NCI-H82 (cell line): ENCODE data around the gene LRRC32.

Source experiments
- DNase-seq: peaks from one replicate; lab custom pipeline; 2025; lab: John Stamatoyannopoulos, UW

The LRRC32 gene

DNA sequence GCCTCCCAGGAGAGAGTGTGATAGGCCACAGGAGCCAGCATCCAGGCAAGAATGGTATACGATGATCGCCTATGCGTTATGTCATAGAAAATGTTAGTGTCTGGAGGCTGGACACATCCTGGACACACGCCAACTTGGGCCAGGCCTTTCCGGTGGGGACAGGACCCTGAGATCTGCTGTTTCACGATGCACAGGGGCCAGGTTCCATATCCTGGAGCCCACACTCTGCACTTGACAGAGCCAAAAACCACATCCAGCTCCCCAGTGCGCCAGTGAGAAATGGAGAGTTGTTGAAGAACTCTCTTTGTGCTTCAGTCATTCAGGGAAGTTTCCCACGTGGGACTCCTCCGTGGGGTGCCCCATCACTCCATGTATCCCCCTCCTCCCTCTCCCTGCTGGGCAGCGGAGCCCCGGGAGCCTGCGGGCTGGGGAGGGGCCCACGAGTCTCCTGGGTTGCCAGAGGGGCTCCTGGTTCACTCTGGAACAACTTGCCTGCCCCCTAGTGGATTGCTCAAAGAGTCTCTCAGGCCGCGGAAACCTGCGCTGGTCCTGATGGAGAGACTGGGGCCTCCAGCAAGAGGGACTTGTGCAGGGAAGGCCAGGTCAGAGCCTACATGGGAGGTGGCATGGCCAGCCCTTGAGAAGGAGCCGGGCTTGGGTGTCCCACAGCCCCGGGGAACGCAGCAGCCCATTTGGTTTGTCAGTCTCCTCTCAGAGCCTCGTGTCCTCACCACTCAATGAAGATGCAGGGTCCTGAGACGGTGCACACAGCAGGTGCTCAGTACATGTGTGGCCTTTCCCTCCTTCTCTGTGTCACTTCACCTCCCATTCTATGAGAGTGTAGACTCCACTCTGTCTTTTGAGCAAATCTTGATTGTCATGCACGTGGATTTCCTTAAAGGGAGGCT lies 10.2 kb upstream of the LRRC32 start:
- DNase-seq, result peak; percentile 86

DNA sequence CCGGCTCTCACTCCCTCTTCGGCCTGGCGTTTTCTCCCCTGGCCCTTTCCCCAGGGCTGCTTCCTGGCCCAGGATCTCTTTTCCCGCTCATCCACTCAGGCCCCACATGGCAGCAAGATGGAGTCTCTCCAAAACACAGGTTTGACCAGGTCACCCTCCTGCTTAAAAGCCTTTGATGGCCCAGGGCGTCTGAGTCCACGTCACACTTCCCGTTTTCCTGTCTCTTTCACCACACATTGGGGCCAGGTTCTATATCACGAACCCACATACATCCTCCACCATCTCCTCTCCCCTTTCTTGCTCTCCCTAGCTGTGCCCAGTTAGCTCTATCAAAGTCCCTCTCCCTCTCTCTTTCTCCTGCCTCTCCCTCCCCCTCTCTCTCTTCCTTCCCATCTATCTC lies 7.8 kb upstream of the LRRC32 start:
- no peak for DNase-seq

DNA sequence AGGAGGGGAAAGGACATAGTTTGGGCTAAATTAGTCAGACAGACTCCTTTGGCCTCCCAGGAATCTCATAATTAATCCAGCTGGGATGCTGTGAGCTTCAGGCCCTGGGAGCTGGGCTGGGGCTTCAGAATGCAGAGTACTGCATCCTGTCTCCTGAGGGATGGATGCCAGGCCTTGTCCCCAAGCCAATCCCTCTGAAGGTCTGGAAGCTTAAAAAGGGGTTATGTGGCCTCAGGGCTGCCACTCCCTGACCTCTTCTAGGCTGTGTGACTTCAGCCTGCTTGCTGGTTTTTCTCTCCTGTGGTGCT lies 6.9 kb upstream of the LRRC32 start:
- DNase-seq, result no peak

DNA sequence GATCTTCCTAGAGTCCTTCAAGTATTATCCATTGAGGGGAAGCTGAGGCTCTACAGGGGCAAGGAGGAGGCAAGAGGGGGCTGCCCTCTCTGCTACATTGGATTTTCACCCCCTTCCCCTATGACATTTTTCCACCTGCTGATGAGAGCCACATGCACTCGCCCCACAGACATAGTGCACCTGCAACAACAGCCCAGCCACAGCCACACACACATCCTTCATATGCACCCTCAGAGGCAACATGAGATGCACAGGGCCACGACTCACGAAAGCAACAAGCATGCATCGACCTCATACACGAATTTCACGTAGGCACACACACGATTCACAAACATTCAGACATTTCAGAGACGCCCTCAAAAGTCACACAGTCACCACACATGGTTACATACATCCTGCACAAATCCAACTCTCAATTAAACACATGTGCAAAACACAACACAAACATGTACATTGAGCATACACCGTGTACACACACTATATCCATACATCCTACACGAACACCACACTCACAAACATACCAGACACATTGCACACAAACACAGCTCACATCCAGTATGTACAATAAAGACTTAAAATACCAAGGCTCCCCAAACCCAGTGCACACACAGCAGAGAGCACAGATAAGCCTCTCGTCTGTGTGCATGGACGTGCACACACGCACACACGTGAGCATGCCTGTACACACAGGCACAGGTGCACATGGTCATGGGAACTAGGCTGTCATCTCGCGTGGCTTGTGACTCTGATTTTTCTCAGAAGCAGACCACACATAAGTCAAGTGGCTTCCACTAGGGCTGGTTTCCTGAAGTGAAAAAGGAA lies 6.3 kb upstream of the LRRC32 start:
- DNase-seq, result no peak

DNA sequence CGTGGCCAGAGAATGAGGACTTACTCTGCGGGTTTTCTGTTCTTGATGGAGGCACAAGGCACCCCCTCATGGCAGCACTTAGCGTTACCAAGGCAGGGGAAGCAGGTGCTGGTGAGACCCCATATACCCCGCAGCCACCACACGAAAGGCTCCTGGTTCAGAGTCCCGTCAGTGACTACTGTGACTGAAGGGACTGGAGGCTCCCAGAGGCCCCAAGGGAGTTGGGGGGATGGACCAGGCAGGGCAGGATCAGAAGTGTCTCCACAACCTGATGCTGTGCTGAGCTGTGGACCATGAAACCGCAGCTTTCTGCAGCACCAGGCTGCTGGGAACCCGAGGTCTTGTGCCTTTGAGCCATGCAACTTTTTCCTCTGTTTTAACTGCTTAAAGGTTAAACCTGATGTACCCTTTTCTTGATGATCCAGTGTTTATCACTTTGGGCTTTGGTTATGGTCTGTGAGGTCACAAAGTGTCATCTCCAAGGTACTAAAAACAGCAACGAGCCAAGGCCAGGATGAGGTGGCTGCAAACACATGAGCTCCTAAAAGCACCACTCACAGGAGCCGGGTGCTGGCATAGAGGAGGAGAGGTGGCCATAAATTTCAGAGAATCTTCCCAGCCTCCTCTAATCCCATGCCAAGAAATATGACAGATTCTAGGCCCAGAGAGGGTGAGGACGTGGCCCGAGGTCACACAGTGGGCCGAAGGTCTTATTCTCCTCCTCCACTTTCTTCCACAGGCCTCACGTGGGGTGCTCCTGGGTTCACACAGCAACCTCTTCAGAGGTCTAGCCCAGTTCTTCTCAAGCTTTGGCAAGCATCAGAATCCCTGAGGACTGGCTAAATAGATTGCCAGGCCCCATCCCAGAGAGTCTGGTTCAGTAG lies 4.2 kb upstream of the LRRC32 start:
- no peak for DNase-seq

DNA sequence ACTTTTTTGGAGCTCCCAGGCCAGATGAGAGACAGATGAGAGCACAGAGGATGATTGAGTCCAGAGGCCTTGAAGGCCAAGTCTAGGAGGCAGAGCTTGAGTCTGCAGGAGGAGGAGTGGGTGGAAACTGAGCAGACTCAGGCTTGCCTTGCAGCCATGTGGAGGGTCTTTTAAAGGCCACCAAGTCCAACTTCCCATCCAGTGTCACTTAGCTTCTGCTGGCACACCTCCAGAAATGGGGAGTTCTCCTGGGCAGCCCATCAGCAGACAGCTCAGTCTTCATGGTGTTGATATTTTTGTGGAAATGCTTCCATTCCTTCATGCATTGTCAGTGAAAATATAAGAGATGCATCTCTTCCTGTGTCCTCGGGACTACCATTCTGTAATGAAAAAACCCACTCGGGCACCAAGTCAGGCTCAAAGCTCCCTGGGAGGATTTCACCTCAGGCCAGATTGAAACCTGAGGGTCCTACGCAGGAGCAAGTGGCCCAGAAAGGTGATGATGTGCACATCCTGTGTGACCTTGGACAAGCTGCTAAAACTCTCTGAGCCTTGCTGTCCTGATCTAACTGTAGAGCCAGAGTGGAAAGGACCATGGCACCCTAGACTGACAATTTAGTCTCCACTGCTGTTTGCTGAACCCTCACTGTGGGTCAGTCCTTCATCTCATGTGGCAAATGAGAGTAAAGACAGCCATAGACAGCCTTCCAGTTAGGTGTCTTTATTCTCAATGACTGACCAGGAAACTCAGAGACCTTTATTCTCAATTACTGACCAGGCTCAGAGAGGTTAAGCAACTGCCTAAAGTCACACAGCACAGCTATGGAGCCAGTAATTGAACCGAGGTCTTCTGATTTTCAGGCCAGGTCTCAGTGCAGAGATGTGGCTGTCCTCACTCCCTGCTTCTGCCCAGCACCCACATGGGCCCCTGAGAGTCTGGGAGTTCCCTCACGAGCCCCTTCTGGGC lies 2.9 kb upstream of the LRRC32 start:
- DNase-seq, result no peak

DNA sequence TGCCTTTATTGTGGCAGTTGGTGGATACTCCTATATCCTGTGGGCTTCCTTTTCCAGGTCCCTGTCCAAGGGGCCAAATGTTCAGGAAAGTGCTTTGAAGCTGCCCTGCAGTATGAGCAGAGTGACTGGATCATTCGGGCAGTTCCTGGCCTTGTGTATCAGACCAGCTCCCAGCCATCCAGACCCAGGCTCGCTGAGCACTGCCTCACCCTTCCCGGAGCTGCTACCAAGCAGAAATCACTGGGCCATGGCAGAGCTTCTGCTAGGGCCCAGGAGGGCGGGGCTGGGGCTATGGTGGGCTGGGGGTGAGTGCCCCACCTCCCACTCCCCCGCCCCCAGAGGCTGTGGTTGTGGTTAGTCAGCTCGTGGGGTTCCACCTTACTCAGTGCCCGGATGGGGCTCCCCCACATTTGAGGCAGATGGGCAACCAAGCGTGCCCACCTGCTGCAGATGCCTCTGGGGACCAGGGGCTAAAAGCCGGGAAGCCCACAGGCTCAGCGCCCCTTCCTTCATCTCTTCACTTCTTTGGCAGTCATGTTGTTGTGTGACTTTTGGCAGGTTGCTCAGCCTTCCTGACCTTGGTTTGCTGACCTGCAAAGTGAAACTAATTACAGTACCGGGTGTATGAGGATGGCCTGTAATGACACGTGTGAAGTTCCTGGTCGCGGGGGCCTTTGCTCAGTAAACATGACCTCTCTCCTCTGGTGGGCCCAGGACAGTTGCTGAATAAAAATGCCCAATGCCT lies 2.1 kb upstream of the LRRC32 start:
- DNase-seq, result no peak

DNA sequence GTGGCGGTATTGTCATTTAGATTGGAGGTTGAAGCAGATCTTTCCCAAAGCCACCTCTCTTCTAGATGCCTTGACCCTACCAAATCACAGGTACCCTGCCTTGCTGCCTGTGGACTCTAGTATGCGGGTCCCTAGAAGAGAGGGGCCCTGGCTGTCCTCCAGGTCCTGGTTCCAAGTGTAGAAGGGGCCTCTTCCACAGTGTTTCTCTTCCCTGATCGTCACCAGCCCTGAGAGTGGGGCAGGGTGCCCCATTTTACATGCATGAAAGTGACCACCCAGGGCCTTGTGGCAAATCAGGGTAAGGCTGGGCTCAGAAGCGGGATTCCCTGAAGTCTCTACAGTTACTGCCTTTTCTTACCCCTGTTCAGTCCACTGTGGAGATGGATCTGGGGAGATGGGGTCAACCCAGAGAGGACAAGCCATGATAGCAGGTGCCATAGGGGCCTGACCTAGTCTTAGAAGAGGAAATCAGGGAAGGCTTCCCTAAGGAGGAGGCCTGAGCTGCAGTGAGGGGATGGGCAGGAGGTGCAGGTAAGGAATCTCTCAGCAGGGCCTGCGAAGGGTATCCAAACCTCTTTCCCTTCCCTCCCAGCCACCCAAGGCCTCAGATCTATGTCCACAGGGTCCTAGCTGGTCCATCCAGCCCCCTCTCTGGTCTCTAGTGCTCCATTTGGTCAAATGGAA lies 1.2 kb upstream of the LRRC32 start:
- no peak for DNase-seq

DNA sequence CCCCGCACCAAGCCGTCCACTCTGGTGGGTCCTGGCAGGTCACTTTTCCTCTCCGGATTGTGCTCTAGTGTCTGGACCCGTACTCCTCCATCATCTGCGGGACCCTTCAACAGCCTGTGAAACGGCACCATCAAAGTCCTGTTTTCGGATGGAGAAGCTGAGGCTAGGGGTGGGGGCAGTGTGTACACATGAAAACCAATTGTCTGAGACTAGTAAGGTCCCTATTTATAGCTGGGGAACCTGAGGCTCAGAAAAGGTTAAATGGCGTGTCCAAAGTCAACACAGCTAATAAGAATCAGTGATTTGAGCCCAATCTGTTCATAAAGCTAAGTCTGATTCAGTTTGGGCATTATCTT lies 668 bp upstream of the LRRC32 start:
- DNase-seq, result no peak

DNA sequence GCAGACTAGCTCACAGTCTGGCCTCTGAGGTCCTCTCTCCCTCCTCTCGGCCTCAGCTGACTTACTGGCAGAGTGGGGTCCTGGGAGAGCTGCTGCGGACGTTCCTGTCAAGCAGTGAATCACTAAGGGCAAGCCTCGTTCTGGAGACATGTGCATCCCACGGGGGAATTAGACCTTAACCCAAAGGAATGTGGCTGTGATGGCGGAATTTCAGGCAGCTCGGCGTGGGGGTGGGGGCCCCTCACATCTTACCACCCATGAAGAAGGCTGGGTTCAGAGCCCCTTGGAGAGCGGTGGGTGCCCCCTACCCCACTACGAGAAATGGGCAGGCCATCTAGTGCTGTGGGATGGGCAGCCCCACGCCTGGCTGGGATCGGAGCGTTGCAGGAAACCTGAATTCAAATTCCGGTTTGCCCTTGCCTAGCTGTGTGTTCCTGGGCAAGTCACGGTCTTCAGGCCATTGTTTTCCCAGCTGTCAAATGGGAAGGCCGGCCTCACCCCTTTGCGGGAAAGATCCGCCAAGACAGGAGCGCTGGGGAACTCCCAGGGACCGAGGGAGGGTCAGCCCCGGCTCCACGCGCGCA lies 554 bp downstream of the LRRC32 start:
- DNase-seq, result no peak

DNA sequence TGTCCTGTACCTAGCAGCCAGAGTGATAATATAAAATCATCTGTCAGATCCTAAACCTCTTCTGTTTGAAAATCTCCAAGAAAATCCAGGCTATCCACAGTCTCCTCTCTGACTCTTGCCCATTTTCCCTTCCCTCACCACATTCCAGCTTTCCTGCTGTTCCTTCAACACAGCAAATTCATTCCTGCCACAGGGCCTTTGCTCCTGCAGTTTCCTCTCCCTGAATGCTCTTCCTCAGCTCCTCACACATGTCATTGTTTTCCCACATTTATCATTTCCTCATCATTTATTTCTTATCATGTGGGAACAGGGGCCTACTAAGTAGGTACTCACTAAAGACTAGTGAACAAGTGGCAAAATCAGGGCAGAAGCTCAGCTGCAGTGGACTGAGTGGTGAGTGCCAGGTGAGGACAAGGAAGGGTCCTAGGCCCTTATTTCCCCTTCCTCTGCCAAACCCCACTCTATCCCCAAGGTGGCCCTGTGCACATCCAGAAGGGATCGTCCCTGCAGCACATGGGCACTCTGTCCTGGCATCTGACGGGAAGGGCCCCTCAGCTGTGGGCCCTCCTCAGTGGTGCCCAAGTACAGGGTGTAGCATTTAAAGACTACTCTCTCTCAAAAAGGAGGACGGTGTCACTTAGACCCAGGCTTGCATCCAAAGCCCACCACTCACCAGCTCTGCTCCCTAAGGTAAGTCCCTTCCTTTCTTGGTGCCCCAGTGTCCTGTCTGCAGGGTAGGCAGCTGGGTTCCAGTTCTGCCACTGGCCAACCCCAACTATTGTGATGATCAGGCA lies 2.0 kb downstream of the LRRC32 start:
- no peak for DNase-seq

DNA sequence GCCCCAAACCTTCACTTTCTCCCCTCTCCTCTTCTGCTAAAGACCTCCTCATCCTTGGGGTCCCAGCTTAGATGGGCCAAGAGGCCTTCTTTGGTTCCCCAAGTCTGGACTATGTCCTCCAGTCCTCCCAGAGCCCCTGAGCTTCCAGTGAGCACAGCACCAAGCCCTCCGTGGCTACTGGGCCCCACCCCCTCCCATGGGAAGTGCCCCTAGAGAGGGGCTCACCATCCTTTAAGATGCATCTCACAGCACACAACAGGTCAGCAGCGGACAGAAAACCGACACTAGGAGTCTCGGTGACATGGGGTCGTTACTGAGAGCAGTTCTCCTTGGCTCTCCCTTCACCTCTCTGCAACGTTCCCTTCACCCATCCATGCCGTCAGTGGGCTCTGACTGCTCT lies 2.7 kb downstream of the LRRC32 start:
- no peak for DNase-seq

DNA sequence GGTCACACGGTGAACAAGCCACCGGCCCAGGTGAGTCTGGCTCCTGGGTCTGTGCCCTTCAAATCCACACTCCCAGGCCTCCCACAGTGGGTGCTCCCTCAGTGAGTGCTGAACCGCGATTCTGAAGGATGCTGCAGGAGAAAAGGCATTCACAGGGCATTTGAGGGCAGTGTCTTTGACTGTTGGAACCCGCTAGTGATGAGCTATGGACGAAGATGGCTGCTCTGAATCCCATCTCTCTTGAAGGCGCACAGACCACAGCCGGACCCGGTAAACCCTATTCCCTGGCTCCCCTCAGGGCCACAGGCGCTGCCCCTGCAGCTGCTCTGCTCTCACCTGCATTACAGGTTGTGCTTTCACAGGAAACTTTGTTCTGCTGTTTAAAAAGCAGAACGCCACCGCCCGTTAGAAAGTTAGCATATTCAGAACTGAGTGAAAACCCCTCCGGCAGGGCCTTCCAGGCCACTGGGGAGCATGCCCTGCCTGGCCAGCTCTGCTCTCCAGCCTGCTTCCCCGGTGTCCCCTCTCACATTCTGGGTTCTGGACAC lies 3.2 kb downstream of the LRRC32 start:
- no peak for DNase-seq

DNA sequence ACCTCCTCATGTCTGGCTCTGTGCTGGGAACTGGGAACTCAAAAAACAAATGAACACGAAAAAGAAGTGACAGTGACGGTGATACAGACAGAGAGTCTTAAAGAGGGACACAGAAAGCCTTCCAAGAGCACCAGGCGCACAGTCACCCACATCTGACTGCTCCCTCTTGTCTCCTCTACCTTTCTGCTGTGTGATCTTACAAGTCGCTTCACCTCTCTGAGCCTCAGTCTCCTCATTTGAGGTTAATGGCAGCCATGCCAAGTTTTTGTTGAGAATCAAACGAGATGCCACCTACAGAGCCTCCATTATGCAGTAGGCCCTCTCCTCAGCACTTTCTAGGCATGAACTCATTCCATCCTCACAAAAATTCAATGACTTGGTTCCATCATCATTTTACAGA lies 3.7 kb downstream of the LRRC32 start:
- no peak for DNase-seq

DNA sequence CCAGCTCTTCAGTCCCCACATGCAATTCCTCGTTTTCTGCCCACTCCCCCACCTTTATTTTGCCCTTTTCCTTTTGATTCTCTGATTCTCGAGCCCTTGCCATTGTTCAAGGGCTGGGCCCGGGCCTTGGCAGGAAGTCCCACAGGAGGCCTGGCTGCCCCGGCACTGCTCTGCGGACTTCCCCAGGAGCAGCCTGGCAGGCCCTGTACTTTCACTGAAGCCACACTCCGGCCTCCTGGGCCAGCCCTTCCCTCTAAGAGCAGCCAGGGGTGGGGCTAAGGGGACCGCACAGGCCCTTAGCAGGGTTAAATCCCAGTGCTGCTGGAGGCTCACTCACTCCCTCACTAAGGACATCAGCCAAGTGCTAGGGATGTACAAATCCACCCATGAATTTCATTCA lies 4.1 kb downstream of the LRRC32 start:
- no peak for DNase-seq

DNA sequence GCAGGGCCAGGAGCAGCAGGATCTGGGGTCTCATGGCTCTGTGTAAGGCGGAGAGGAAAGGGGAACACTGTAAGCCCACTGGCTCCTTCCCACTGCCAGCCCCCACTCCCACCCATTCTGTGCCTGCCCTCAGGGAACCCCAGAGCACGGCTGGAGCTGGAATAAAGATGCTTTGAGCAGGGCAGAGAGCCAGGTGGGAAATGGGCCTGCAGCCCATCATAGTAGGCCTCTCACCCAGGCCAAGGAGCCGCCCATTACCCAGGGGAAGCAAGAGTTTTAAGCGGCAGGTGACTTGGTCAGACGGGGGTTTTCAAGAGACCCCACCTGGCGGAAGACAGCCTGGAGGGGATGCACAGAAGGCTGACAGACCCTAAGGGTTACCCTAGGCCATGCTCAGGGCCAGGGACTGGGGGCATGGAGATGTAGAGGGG lies 4.6 kb downstream of the LRRC32 start:
- no peak for DNase-seq

DNA sequence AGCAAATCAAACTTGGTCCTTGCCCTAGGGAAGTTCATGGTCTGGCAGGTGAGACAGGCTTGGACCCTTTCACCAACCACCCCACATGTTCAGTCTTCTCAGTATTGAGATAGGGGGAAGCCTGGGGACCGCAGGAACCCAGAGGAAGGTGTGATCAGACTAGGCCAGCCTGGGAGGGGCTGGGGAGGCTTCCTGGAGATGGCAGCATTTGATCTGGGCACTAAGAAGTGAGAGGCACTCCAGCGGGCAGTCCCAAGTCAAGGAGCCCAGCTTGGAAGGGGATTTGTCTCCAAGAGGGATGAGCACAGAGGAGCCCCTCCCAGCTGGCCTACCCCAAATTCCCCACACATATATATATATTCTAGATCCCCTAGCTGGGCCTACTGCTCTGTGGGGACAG lies 5.4 kb downstream of the LRRC32 start:
- no peak for DNase-seq

DNA sequence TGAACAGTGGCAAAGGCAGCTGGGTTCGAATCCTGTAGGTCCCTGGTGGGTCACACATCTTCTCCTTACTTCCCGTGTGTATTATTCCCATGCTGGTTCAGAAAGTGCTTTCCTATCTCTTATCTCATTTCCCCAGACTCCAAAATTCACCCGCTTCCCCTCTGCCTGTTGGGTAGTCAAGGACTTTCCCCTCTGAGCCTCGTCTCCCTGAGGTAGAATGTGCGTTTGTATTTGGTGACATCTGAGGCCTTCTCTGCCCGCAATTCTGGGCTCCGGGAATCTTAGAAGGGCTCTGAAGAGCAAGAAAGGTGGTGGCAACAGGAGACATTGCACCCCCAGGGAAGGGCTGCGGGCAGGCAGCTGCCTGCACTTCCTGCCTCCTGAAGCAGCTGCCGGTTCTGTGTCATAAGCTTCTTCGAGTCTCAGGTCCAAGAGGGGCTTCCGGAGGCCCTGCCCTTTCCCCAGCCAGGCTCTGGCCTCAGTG lies 5.9 kb downstream of the LRRC32 start:
- no peak for DNase-seq
